IPS-18a (cell line): ENCODE measurements around the gene PPP4R1.

Experiments used
- H3K27ac ChIP-seq: one replicate; pipeline ENCODE4 v1.5.1; 2013; ENCODE audit warnings: low read length
- H3K27me3 ChIP-seq: one replicate; pipeline ENCODE4 v1.6.1; 2013; ENCODE audit warnings: mild to moderate bottlenecking, low read length; ENCODE audit not compliant: control insufficient read depth, insufficient read depth
- H3K36me3 ChIP-seq: one replicate; pipeline ENCODE4 v1.6.1; 2013; ENCODE audit warnings: low read depth, low read length; ENCODE audit not compliant: control insufficient read depth
- H3K4me1 ChIP-seq: one replicate; pipeline ENCODE4 v1.6.1; 2013; ENCODE audit warnings: low read depth, low read length; ENCODE audit not compliant: control insufficient read depth
- H3K4me3 ChIP-seq: one replicate; pipeline ENCODE4 v1.5.1; 2013; ENCODE audit warnings: low read length
- H3K9ac ChIP-seq: one replicate; pipeline ENCODE4 v1.6.1; 2013; ENCODE audit warnings: mild to moderate bottlenecking, low read length, moderate library complexity
- H3K9me3 ChIP-seq: one replicate; pipeline ENCODE4 v1.6.1; 2013; ENCODE audit warnings: low read depth, low read length; ENCODE audit not compliant: control insufficient read depth

Gene PPP4R1

GRCh38 chr18:9539938-9540337 lies 74.4 kb downstream of the PPP4R1 start:
- Histone ChIP-seq H3K36me3 (peaks cover 6% of the 10 kb centered on the region), H3K27me3 (no peaks in the 10 kb centered on the region), H3K4me1 (no peaks in the 10 kb centered on the region), H3K4me3 (no peak overlapping the region), H3K9me3 (no peaks in the 10 kb centered on the region), H3K9ac (no peak overlapping the region), H3K27ac (no peak overlapping the region)

- H3K36me3 ChIP-seq: peaks cover 12% of the 10 kb centered on the region
- no peak overlapping the region for H3K9ac ChIP-seq
- H3K4me1 ChIP-seq: no peaks in the 10 kb centered on the region
- no peaks in the 10 kb centered on the region for H3K27me3 ChIP-seq
- H3K27ac ChIP-seq: no peak overlapping the region
- no peaks in the 10 kb centered on the region for H3K9me3 ChIP-seq
- no peak overlapping the region for H3K4me3 ChIP-seq
These were observed 75.1 kb downstream of the PPP4R1 start for GRCh38 chr18:9539283-9539682.

GRCh38 chr18:9537677-9538076 lies 76.7 kb downstream of the PPP4R1 start:
- Histone ChIP-seq H3K9ac (no peak overlapping the region), H3K36me3 (peaks cover 26% of the 10 kb centered on the region), H3K27ac (no peak overlapping the region), H3K27me3 (no peaks in the 10 kb centered on the region), H3K4me1 (no peaks in the 10 kb centered on the region), H3K4me3 (no peak overlapping the region), H3K9me3 (no peaks in the 10 kb centered on the region)

- Histone ChIP-seq H3K4me3 (no peak overlapping the region), H3K4me1 (no peaks in the 10 kb centered on the region), H3K9me3 (no peaks in the 10 kb centered on the region), H3K36me3 (peaks cover 26% of the 10 kb centered on the region), H3K27ac (no peak overlapping the region), H3K27me3 (no peaks in the 10 kb centered on the region), H3K9ac (no peak overlapping the region)
These were observed 77.8 kb downstream of the PPP4R1 start for GRCh38 chr18:9536354-9537152.

GRCh38 chr18:9535430-9535991 lies 78.8 kb downstream of the PPP4R1 start:
- Histone ChIP-seq H3K27ac (no peak overlapping the region), H3K4me3 (no peak overlapping the region), H3K36me3 (peaks cover 26% of the 10 kb centered on the region), H3K4me1 (no peaks in the 10 kb centered on the region), H3K9me3 (no peaks in the 10 kb centered on the region), H3K9ac (no peak overlapping the region), H3K27me3 (no peaks in the 10 kb centered on the region)

GRCh38 chr18:9534844-9535243 lies 79.5 kb downstream of the PPP4R1 start:
- Histone ChIP-seq H3K36me3 (peaks cover 26% of the 10 kb centered on the region), H3K9ac (no peak overlapping the region), H3K27me3 (no peaks in the 10 kb centered on the region), H3K27ac (no peak overlapping the region), H3K9me3 (no peaks in the 10 kb centered on the region), H3K4me3 (no peak overlapping the region), H3K4me1 (no peaks in the 10 kb centered on the region)

GRCh38 chr18:9531791-9532410 lies 82.5 kb downstream of the PPP4R1 start:
- Histone ChIP-seq H3K9ac (no peak overlapping the region), H3K27ac (no peak overlapping the region), H3K4me3 (no peak overlapping the region), H3K9me3 (peaks cover 6% of the 10 kb centered on the region), H3K27me3 (no peaks in the 10 kb centered on the region), H3K4me1 (no peaks in the 10 kb centered on the region), H3K36me3 (peaks cover 26% of the 10 kb centered on the region)

GRCh38 chr18:9530226-9531009 lies 83.9 kb downstream of the PPP4R1 start:
- Histone ChIP-seq H3K9me3 (peaks cover 6% of the 10 kb centered on the region), H3K4me1 (no peaks in the 10 kb centered on the region), H3K4me3 (no peak overlapping the region), H3K27me3 (no peaks in the 10 kb centered on the region), H3K27ac (no peak overlapping the region), H3K36me3 (peaks cover 23% of the 10 kb centered on the region), H3K9ac (no peak overlapping the region)

- no peak overlapping the region for H3K27ac ChIP-seq
- H3K9me3 ChIP-seq: peaks cover 6% of the 10 kb centered on the region
- H3K4me3 ChIP-seq: no peak overlapping the region
- H3K9ac ChIP-seq: no peak overlapping the region
- H3K36me3 ChIP-seq: peaks cover 8% of the 10 kb centered on the region
- H3K4me1 ChIP-seq: no peaks in the 10 kb centered on the region
- H3K27me3 ChIP-seq: no peaks in the 10 kb centered on the region
These were observed 87.9 kb downstream of the PPP4R1 start for GRCh38 chr18:9526458-9526857.

- Histone ChIP-seq H3K36me3 (peaks cover 9% of the 10 kb centered on the region), H3K27ac (no peak overlapping the region), H3K9ac (no peak overlapping the region), H3K27me3 (no peaks in the 10 kb centered on the region), H3K9me3 (peaks cover 4% of the 10 kb centered on the region), H3K4me3 (no peak overlapping the region), H3K4me1 (no peaks in the 10 kb centered on the region)
These were observed 91.4 kb downstream of the PPP4R1 start for GRCh38 chr18:9522952-9523351.

GRCh38 chr18:9521770-9522169 lies 92.6 kb downstream of the PPP4R1 start:
- Histone ChIP-seq H3K36me3 (peaks cover 11% of the 10 kb centered on the region), H3K27ac (no peak overlapping the region), H3K9me3 (no peaks in the 10 kb centered on the region)

More at GRCh38 chr18:9521770-9522169, 92.6 kb downstream of the PPP4R1 start:
- Histone ChIP-seq H3K9ac (no peak overlapping the region), H3K4me1 (no peaks in the 10 kb centered on the region), H3K27me3 (no peaks in the 10 kb centered on the region), H3K4me3 (no peak overlapping the region)
